NB4 (cell line): ENCODE measurements around the gene ZNF135.

Experiments used
- DNase-seq: peaks from one replicate; pipeline ENCODE4 v3.0.0; 2010; ENCODE audit warnings: low read depth
- H3K4me3 ChIP-seq: one replicate; pipeline ENCODE4 v1.5.1; 2011; ENCODE audit warnings: mild to moderate bottlenecking, low read depth, low read length, moderate library complexity
- CTCF ChIP-seq: IDR thresholded peaks from one replicate; pipeline ENCODE4 v1.5.1; 2012; ENCODE audit warnings: low read depth, low read length
- MAX ChIP-seq: IDR thresholded peaks from 2 replicates; pipeline ENCODE4 v1.6.1; 2011; ENCODE audit warnings: low read depth, low read length
- MYC ChIP-seq: IDR thresholded peaks from 2 replicates; pipeline ENCODE4 v1.6.1; 2011; ENCODE audit warnings: low read depth, low read length
- POLR2A ChIP-seq: IDR thresholded peaks from 2 replicates; pipeline ENCODE4 v1.6.1; 2011; ENCODE audit warnings: mild to moderate bottlenecking; ENCODE audit not compliant: insufficient read length; ENCODE audit errors: extremely low read depth

The ZNF135 gene

GRCh38 chr19:58053480-58054156, 5.5 kb upstream of the ZNF135 start:
- no peak overlapping the region for H3K4me3 ChIP-seq
- DNase-seq, result no peak
- TF ChIP-seq MYC (no peak), CTCF (no peak), MAX (no peak), POLR2A (no peak)

- H3K4me3 ChIP-seq, result no peak overlapping the region
- no peak for TF ChIP-seq POLR2A
- no peak for TF ChIP-seq MYC
- no peak for TF ChIP-seq CTCF
- no peak for TF ChIP-seq MAX
- DNase-seq, result no peak
Observed at GRCh38 chr19:58054901-58055874, 3.9 kb upstream of the ZNF135 start.

DNA sequence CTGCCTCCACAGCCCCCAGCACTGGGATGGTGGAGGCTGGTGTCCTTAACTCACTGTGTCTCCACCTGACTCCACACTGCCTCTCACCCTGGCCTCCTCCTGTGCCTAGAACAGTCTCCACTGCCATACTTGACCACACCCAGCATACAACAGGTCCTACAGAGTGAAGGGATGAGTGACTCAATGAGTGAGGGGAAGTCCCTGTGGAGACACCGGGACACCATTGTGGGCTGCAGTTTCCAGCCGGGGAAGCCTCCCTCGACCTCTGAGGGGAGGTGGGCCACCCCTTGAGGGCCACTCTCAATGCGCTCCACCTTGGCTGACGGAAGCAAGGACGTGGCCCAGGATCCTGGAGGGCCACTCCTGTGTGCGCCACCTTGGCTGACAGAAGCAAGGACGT, 2.8 kb upstream of the ZNF135 start:
- no peak for DNase-seq
- H3K4me3 ChIP-seq, result no peak overlapping the region

GRCh38 chr19:58056861-58057260, 2.2 kb upstream of the ZNF135 start:
- H3K4me3 ChIP-seq, result no peak overlapping the region
- no peak for DNase-seq

More for the DNA sequence above, 2.8 kb upstream of the ZNF135 start:
- TF ChIP-seq CTCF (no peak), MYC (no peak), MAX (no peak), POLR2A (no peak)

DNA sequence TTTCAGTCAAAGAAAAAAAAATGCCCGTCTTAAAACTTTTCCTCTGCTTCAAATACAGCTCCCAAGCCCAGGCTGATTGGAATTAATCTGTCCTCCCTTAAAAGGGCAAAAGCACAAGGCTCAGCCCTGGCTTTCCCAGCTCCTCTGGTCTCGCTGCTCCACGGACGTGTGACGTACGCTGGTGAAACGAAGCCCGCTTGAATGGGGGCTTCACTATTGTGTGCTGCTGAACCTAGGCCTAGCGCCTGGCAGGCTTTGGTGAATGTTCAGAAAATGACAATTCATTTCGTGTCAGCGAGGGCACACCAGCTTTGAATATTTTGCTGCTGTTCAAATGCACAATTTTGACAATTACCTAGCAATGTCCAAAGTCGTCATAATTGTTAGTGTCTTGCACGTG, 615 bp upstream of the ZNF135 start:
- no peak for TF ChIP-seq MYC
- TF ChIP-seq CTCF, result no peak
- no peak for TF ChIP-seq MAX
- no peak for TF ChIP-seq POLR2A
- H3K4me3 ChIP-seq, result no peak overlapping the region
- no peak for DNase-seq

More at GRCh38 chr19:58056861-58057260, 2.2 kb upstream of the ZNF135 start:
- TF ChIP-seq MYC, result no peak
- TF ChIP-seq MAX, result no peak
- no peak for TF ChIP-seq POLR2A
- no peak for TF ChIP-seq CTCF
